Peyer's patch (tissue), 4 donors: Measurements from ENCODE around the gene GXYLT2.

ENCODE experiments used
- CTCF ChIP-seq, 6 experiments: fragments of 450-650 bp in 4 of 6; fragments of 200-600 bp in 2 of 6; sonication (generic) in 1 of 6; IDR thresholded peaks; one replicate each; pipeline ENCODE4 v1.5.1; 2017 to 2019; ENCODE audit warnings: antibody characterized with exemption in 6 of 6, mild to moderate bottlenecking in 3 of 6, moderate library complexity in 1 of 6
- POLR2A ChIP-seq, 2 donors: fragments of 450-650 bp; IDR thresholded peaks; one replicate each; pipeline ENCODE4 v1.5.1; 2017; ENCODE audit warnings: antibody characterized with exemption in 2 of 2, mild to moderate bottlenecking in 2 of 2, moderate library complexity in 2 of 2

GRCh38 chr3:72944696-72945095 is 56.9 kb downstream of the GXYLT2 start:
- no peak for TF ChIP-seq CTCF (IDR thresholded peaks at IDR 0.05)
- no peak for TF ChIP-seq POLR2A (IDR thresholded peaks at IDR 0.05)
